Psoas muscle (tissue), 8 donors: ENCODE measurements around the gene DGAT2. TPM values are rescaled to one million over a fixed set of nuclear protein-coding genes. Genes with fewer than 3 reads are reported as not detected.

Source experiments
- ATAC-seq, 4 donors: fragments of 200-7000 bp; cut with Tn5 transposase; one replicate each; pipeline ENCODE4 v1.9.1; 2020; ENCODE audit warnings: moderate library complexity in 3 of 4, mild to moderate bottlenecking in 2 of 4
- DNase-seq, 2 donors: peaks; one replicate each; pipeline ENCODE4 v3.0.0-alpha.2; 2020
- H3K27ac ChIP-seq: fragments of 200-600 bp; one replicate; pipeline ENCODE4 v1.8.0; 2022
- H3K27me3 ChIP-seq, 3 donors: fragments of 200-600 bp in 1 of 3; one replicate each; pipeline versions ENCODE4 v1.6.1 to v1.8.0; 2013 to 2022; ENCODE audit warnings: low read length in 2 of 3, mild to moderate bottlenecking in 2 of 3, moderate library complexity in 1 of 3; ENCODE audit not compliant: insufficient read depth in 3 of 3
- H3K36me3 ChIP-seq, 2 donors: fragments of 200-600 bp in 1 of 2; one replicate each; pipeline versions ENCODE4 v1.6.1 to v1.8.0; 2013 to 2022; ENCODE audit warnings: low read depth in 1 of 2, mild to moderate bottlenecking in 1 of 2, moderate library complexity in 1 of 2; ENCODE audit not compliant: insufficient read depth in 1 of 2
- H3K4me1 ChIP-seq: fragments of 200-600 bp; one replicate; pipeline ENCODE4 v1.8.0; 2022
- H3K4me3 ChIP-seq: fragments of 200-600 bp; one replicate; pipeline ENCODE4 v1.8.0; 2022; ENCODE audit warnings: mild to moderate bottlenecking
- H3K9me3 ChIP-seq: fragments of 200-600 bp; one replicate; pipeline ENCODE4 v1.8.0; 2022
- WGBS, 3 donors: extraction: QIAGEN DNeasy Blood & Tissue Kit; methylation state at CpG; one replicate each; pipeline versions ENCODE4 v1.1.6 to v1.1.7; 2013; 5-methylcytosine and 5-hydroxymethylcytosine counted together
- intact Hi-C, 2 donors: fragments of 100-400 bp; cut with DNase I; formaldehyde crosslinking; loops; one replicate each; pipeline versions ENCODE4 v1.11.0 to v1.14.2; 2022
- polyA plus RNA-seq, 3 donors: library from polyadenylated mRNA; stranded (reverse); fragments of 200-250 nt; gene quantifications; one replicate each; pipeline ENCODE4 v1.2.3, GENCODE V29; 2013
- total RNA-seq, 4 donors: library from RNA; stranded (reverse); fragmentation: NEBNext Ultra II Directional in 2 of 4; extraction: Animal tissue kit (Norgen Biotek cat#: 25700) in 2 of 4; gene quantifications; one replicate each; pipeline versions ENCODE4 v1.2.1 to v1.2.4, GENCODE V29; 2021 to 2023
- TF ChIP-seq, protein P1 (sequence below): fragments of 200-600 bp; IDR thresholded peaks from one replicate; pipeline ENCODE4 v1.8.0; 2022; ENCODE audit warnings: antibody characterized with exemption
- donor health status: healthy with polysubstance abuse.
- donor health status: DM: no; HTN: no; CAD: no; lungs with moderate emphysema.
- donor health status: Bipolar disorder and iron deficiency.
- donor health status: healthy.
- donor health status: DM: yes; HTN: yes; CAD: no.
- donor health status: DM: no; HTN: no; CAD: no.
- donor health status: DM: no; HTN: no; CAD: no.
- donor health status: DM: yes; HTN: yes; CAD: no.

Gene DGAT2
- total and polyA plus RNA-seq, 7 donors: 1.1 to 14.1 (median 3.2) TPM

- H3K36me3 ChIP-seq: no peaks in the 10 kb centered on the region
- no peaks in the 10 kb centered on the region for H3K27me3 ChIP-seq
- no peak overlapping the region for H3K4me3 ChIP-seq
- TF ChIP-seq, protein P1, sequence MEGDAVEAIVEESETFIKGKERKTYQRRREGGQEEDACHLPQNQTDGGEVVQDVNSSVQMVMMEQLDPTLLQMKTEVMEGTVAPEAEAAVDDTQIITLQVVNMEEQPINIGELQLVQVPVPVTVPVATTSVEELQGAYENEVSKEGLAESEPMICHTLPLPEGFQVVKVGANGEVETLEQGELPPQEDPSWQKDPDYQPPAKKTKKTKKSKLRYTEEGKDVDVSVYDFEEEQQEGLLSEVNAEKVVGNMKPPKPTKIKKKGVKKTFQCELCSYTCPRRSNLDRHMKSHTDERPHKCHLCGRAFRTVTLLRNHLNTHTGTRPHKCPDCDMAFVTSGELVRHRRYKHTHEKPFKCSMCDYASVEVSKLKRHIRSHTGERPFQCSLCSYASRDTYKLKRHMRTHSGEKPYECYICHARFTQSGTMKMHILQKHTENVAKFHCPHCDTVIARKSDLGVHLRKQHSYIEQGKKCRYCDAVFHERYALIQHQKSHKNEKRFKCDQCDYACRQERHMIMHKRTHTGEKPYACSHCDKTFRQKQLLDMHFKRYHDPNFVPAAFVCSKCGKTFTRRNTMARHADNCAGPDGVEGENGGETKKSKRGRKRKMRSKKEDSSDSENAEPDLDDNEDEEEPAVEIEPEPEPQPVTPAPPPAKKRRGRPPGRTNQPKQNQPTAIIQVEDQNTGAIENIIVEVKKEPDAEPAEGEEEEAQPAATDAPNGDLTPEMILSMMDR: no peak
- no peaks in the 10 kb centered on the region for H3K4me1 ChIP-seq
- H3K9me3 ChIP-seq: no peaks in the 10 kb centered on the region
- DNase-seq (no peak), ATAC-seq (no peak)
- H3K27ac ChIP-seq: no peak overlapping the region
- intact Hi-C loops: loop anchor here in 1 of 2 donors (10.0 kb wide), 2 partner anchors 345 to 505 kb away; no protein-coding TSS in a partner anchor
- WGBS, 3 donors: 91 to 100% (median 95%) methylated on average over 2 of the region's 2 CpGs
These were observed 41.4 kb downstream of the DGAT2 start for GRCh38 chr11:75809991-75810390.

DNA sequence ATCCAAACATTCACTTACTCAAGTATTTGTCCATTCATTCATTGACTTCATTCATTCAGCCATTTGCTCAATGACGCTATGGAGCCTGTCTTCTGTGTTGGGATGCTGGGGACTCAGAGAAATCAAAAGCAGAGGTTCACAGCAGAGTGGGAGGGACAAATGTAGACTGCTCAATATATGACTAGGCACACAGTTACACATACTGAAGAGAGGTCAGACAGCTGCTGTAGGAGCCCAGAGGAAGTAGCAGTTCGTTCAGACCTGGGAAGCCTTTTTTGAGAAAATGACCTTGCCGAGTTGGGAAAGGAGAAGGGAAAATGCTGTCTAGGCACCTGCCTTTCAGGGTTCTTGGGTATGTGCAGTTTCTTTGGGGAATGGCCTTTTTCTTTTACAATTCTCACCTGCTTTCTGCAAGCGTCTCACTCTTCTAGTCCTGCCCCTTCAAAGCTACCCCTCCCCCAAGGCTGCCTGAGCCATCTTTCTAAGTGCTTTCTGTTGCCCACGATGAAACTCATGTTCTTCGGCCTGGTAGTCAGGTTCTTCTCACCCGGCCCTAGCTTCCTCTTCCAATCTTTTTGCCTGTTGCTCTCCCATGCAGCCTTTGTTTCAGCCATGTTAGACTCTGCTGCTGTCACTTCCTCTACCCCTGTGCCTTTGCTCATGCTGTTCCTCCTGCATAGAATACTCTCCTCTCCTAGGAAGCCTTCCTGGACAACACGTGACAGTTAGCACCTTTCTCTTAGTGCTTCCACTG lies 42.2 kb downstream of the DGAT2 start:
- ATAC-seq (no peak), DNase-seq (no peak)
- TF ChIP-seq, protein P1: no peak
- Histone ChIP-seq H3K4me1 (no peaks in the 10 kb centered on the region), H3K4me3 (no peak overlapping the region), H3K27me3 (no peaks in the 10 kb centered on the region), H3K27ac (no peak overlapping the region), H3K9me3 (no peaks in the 10 kb centered on the region), H3K36me3 (no peaks in the 10 kb centered on the region)
- 82 to 85% (median 85%) methylated on average over 8 of the region's 8 CpGs for WGBS, 3 donors
- intact Hi-C loops: no loop called here

DNA sequence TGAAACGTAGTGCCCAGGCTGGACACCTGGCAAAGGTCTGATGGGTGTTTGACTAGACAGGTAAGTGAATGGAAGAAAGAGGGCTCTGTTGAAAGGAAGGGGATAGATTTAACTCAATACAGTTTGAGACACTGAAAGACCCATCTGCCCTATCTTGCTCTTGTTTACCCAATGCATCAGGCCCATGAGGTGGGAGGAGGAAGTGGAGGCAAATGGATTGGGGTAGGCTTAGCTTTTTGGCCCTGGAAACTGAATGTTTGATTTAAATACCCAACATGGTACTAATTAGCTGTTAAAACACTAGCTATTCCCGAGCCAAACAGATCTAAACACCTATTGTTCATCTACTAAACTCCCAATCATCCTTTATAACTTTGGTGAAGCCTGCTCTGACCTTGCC lies 42.9 kb downstream of the DGAT2 start:
- Histone ChIP-seq H3K4me1 (peaks cover 6% of the 10 kb centered on the region), H3K9me3 (no peaks in the 10 kb centered on the region), H3K36me3 (no peaks in the 10 kb centered on the region), H3K27ac (no peak overlapping the region), H3K4me3 (no peak overlapping the region), H3K27me3 (no peaks in the 10 kb centered on the region)
- intact Hi-C loops: no loop called here
- DNase-seq (no peak), ATAC-seq (no peak)
- WGBS, 3 donors: 75 to 84% (median 84%) methylated on average over 2 of the region's 2 CpGs
- TF ChIP-seq, protein P1: no peak

DNA sequence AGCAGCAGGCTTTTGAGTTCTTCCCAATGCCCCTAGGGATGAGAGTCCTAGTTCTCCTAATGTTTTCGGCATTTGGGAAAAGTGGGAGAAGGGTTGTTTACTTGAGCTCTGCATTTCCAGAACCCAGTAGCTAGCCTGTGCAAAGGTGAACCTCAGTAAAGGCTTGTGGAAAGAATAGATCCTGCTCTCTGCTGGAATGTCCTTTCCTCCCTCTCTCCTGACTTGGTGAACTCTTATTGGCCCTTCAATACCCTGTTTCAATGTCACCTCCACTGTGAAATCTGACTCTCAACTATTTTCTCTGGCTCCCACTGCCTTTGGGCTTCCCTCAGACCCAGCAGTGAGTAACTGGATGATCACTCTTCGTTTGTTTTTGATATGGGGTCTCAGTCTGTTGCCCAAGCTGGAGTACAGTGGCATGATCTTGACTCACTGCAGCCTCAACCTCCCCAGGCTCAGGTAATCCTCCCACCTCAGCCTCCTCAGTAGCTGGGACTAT lies 44.0 kb downstream of the DGAT2 start:
- intact Hi-C loops: no loop called here
- H3K27ac ChIP-seq: no peak overlapping the region

More for the DNA sequence above, 44.0 kb downstream of the DGAT2 start:
- 67 to 74% (median 73%) methylated on average over 2 of the region's 2 CpGs for WGBS, 3 donors
- DNase-seq: no peak
- H3K9me3 ChIP-seq: no peaks in the 10 kb centered on the region
- H3K27me3 ChIP-seq: no peaks in the 10 kb centered on the region
- peaks cover 16% of the 10 kb centered on the region for H3K4me1 ChIP-seq
- TF ChIP-seq, protein P1: no peak
- H3K36me3 ChIP-seq: no peaks in the 10 kb centered on the region
- H3K4me3 ChIP-seq: no peak overlapping the region
- ATAC-seq: no peak
